Measurements from ENCODE around the gene PTGES2. TPM values are rescaled to one million over a fixed set of nuclear protein-coding genes. Genes with fewer than 3 reads are reported as not detected.

PTGES2 gene
- total and polyA plus RNA-seq, 9 of the 15 experiments (the other 6 are each of a cell fraction or from before 2014, with no cell fraction given): 2.4 to 196 (median 90.1) TPM

DNA sequence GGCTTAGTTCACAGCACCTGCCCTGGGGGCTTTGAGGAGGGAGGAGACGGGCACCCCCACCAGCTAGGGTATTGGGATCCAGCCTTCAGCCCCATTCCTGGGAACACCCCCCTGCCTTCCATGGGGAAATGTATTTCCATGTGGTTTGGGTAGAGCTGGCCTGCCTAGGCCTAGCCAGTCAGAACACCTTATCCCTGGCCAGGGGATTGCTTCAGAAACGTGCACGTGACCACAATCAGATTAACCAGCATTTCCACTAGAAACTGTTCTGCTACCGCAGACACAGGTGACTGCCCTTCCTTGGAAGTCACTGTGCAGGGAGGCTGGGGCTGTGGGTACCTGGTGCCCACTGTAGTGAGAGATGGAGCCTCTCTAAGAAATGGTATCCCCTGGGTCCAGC is 46.5 kb upstream of the PTGES2 start (continued):
- TF ChIP-seq, protein P1, sequence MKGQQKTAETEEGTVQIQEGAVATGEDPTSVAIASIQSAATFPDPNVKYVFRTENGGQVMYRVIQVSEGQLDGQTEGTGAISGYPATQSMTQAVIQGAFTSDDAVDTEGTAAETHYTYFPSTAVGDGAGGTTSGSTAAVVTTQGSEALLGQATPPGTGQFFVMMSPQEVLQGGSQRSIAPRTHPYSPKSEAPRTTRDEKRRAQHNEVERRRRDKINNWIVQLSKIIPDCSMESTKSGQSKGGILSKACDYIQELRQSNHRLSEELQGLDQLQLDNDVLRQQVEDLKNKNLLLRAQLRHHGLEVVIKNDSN (CRISPR knock-in tag; IDR thresholded peaks at IDR 0.05): peak; percentile 81
- no peak for TF ChIP-seq ELF4 (CRISPR knock-in tag; IDR thresholded peaks at IDR 0.05)
- no peak for TF ChIP-seq ZNF12 (CRISPR knock-in tag; IDR thresholded peaks at IDR 0.05)
- no peak for TF ChIP-seq ARID1B (IDR thresholded peaks at IDR 0.05)
- TF ChIP-seq, protein P2, sequence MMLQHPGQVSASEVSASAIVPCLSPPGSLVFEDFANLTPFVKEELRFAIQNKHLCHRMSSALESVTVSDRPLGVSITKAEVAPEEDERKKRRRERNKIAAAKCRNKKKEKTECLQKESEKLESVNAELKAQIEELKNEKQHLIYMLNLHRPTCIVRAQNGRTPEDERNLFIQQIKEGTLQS (IDR thresholded peaks at IDR 0.05): no peak
- TF ChIP-seq, protein P2 (CRISPR knock-in tag; conservative IDR thresholded peaks at IDR 0.05): no peak
- no peak for TF ChIP-seq CAMTA2 (CRISPR knock-in tag; conservative IDR thresholded peaks at IDR 0.05)
- no peak for TF ChIP-seq STAT5A (IDR thresholded peaks at IDR 0.05; ENCODE audit: borderline replicate concordance, low read length)
- TF ChIP-seq, protein P3, sequence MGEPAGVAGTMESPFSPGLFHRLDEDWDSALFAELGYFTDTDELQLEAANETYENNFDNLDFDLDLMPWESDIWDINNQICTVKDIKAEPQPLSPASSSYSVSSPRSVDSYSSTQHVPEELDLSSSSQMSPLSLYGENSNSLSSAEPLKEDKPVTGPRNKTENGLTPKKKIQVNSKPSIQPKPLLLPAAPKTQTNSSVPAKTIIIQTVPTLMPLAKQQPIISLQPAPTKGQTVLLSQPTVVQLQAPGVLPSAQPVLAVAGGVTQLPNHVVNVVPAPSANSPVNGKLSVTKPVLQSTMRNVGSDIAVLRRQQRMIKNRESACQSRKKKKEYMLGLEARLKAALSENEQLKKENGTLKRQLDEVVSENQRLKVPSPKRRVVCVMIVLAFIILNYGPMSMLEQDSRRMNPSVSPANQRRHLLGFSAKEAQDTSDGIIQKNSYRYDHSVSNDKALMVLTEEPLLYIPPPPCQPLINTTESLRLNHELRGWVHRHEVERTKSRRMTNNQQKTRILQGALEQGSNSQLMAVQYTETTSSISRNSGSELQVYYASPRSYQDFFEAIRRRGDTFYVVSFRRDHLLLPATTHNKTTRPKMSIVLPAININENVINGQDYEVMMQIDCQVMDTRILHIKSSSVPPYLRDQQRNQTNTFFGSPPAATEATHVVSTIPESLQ (CRISPR knock-in tag; IDR thresholded peaks at IDR 0.05): no peak
- peak; percentile 68 for TF ChIP-seq BHLHE40 (IDR thresholded peaks at IDR 0.05; ENCODE audit: low read length)
- TF ChIP-seq ZSCAN32 (CRISPR knock-in tag; IDR thresholded peaks at IDR 0.05): no peak
- TF ChIP-seq, protein P4, sequence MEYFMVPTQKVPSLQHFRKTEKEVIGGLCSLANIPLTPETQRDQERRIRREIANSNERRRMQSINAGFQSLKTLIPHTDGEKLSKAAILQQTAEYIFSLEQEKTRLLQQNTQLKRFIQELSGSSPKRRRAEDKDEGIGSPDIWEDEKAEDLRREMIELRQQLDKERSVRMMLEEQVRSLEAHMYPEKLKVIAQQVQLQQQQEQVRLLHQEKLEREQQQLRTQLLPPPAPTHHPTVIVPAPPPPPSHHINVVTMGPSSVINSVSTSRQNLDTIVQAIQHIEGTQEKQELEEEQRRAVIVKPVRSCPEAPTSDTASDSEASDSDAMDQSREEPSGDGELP (CRISPR knock-in tag; IDR thresholded peaks at IDR 0.05; ENCODE audit: borderline replicate concordance): no peak
- TF ChIP-seq SIX5 (IDR thresholded peaks at IDR 0.05; ENCODE audit: borderline replicate concordance in 1 of 2, insufficient read depth in 1 of 2, low read depth in 1 of 2, low read length in 2 of 2): no peak
- no peak for TF ChIP-seq ZFX (CRISPR knock-in tag; IDR thresholded peaks at IDR 0.05)
- no peak for TF ChIP-seq FOXJ2 (tag; IDR thresholded peaks at IDR 0.05)
- no peak for TF ChIP-seq ZNF830 (CRISPR knock-in tag; IDR thresholded peaks at IDR 0.05)
- TF ChIP-seq POLR3A (IDR thresholded peaks at IDR 0.05; ENCODE audit: borderline replicate concordance, extremely low read depth, insufficient read depth, insufficient read length): no peak
- TF ChIP-seq, protein P5, sequence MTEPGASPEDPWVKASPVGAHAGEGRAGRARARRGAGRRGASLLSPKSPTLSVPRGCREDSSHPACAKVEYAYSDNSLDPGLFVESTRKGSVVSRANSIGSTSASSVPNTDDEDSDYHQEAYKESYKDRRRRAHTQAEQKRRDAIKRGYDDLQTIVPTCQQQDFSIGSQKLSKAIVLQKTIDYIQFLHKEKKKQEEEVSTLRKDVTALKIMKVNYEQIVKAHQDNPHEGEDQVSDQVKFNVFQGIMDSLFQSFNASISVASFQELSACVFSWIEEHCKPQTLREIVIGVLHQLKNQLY (CRISPR knock-in tag; conservative IDR thresholded peaks at IDR 0.05): no peak
- TF ChIP-seq POU5F1 (IDR thresholded peaks at IDR 0.05; ENCODE audit: borderline replicate concordance, low read depth, low read length, partially characterized antibody): no peak
